ENCODE measurements around the gene OCA2.
"Not testable (repeated sequence)": the region's sequence is repeated elsewhere in the genome, so short reads cannot be mapped to it uniquely, and the experiment has no call there.

OCA2 gene

DNA sequence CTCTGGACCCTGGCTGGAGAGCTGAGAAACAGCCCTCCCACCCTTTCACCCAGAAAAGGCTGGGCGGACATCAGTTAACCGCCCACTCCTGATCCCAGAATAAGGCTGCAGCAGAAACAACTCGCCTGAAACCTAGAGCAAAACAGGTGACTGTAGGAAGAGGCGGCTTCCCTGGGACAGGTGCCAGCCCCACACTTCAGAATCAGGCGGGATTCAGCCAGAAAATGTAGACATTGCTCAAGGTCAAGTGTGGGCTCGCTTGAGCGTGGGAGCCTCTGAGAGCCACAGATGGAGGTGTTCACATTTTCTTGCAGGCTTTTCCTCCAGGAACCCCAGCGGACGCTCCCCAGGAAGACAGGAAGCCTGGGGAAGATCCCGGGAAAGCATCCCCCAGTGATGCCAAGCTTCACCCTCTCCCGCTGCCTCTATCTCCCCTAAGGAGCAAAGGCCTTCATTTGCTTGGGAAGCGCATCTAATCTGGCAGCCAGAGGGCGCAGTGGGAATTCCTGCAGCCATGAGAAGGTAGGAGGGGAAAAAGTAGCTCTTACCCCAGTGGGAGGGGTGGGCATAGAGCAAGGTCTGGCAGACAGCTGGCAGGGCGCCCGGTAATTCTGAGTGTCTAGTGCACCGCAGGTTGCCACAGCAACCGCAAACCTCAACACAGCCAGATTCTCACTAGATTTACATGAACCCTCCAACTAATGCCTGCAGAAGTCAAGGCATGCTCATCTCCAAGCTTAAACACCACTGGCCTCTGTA is 77.7 kb downstream of the OCA2 start:
- no peak for DNase-seq

DNA sequence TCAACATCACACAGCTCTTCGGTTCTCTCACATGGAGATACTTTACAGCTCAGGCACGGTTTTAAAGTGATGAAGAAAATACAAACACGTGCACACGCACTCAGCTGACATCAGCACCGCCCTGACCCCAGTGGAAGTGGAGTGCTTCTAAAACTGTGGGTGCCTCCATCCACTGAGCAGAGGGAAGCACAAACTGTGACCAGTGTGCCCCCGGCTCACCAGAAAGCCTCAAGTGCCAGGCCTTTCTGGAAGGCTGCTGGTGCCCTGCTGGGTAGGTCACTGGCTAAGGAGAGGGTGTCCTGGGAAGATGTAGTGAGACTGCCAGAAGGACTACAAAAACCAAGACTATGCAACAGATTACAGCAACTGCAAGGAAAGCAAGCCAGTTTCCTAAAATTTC is 78.5 kb downstream of the OCA2 start:
- DNase-seq = no peak

DNA sequence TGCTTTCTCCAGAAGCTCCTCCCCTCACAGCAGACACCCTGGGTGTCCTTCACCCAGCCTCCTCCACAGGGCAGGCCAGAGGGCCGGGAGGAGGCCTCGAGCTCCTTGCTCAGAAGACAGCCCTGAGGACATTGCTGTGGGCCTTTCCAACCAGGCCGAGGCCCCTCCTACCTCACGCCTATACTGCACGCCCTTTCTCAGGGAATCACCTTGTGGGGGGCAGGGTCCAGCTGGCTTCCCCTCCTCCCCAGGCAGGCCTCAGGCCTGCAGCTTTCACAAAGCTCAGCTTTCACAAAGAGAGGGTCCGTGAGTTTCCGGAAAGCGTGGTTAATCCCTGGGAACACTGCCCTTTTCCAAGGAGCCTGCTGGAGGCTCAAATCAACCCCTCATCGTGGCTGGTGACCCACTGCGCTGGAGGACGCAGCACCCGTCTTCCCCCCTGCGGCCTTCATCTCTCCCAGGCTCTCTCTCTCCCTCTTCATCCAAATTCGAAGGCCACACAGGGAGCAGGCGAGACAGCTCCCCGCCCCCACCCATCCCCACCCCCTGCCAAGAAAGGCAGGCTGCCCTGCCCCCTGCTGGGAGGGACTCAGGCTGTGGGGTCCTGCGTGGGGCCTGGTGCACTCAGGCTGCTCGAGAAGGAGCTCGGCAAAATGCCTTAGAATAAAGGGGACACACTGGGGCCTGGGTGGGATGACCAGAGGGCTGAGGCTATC is 79.4 kb downstream of the OCA2 start:
- no peak for DNase-seq

- no peak for DNase-seq
Measured at GRCh38 chr15:28018291-28019044, 80.6 kb downstream of the OCA2 start.

GRCh38 chr15:28017423-28017924 is 81.6 kb downstream of the OCA2 start:
- DNase-seq = no peak

GRCh38 chr15:28015855-28016254 is 83.3 kb downstream of the OCA2 start:
- DNase-seq = no peak

- DNase-seq = no peak
Measured at GRCh38 chr15:28014623-28015200, 84.4 kb downstream of the OCA2 start.

GRCh38 chr15:28013976-28014375 is 85.1 kb downstream of the OCA2 start:
- no peak for DNase-seq

DNA sequence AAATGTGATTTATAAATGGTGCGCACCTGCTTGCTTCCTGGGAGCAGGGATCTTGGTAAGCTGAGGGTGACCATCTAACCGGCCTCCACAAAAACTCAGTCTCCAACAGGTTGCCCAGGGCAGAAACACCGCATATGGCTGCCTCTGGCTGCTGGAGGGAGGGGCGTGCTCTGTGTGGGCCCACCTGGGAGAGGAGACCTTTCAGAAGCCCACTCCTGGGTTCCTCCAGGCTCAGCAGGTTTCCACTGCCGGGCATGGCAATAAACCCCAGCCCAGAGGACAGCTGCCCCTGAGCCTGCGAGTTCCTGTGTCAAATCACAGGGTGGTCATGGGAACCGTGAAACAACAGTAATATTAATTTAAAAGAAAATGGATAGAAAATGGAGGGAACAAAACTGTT is 85.6 kb downstream of the OCA2 start:
- no peak for DNase-seq

GRCh38 chr15:28012231-28012630 is 86.9 kb downstream of the OCA2 start:
- no peak for DNase-seq

DNA sequence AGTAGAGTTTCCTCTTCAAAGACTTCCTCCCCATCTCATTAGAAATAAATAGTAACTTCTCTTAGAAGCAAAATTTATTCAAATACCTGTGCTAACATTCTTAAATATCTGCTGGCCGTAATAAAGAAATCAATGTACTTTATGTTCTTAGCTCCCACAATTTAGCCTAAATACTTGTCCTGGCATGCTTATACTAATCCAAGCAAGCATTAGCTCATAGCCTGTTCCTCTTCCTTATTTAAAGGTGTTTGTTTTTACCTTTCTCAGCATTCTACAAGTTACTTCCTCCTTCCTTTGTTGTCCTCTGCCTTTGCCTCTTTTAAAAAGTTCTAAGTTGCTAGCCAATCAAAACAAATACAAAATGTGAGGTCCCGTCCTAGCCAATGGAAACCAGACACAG is 90.9 kb downstream of the OCA2 start:
- not testable (repeated sequence) for DNase-seq

DNA sequence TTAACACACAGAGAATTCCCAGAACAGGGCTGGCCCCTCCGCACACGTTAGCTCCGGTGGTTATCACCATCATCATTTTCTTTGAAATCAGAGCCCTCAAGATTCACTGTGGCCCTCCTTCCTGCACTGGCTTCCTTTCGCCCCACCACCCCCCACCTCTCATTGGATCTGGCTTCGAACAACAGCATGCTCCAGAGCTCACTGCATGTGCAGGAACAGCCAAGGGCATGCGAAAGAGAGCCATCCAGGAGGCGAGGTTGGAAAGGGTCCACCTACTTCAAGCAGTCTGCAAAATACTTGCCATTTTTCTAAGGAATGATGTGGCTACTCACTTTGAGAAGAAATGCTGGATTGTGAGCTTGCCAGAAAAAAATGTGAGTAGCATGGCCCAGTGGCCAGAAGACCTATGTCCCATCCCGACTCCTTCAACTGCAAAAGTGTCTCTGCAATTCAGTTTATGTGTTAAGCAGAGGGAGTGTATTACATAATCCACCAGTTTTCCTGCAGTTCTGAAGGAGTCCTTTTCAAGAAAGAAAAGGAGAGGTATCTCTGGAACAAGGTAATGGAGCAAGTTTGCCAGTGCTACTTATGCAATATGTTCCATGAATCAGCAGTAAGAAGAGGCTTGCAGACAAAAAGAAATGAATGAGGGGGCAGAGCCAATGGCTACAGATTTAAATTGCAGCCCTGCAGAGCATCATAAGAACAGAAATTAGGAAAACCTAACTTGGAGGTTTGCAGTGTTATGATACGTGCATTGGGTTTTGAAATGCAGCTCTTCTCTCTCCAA is 92.8 kb downstream of the OCA2 start:
- DNase-seq = no peak

- no peak for DNase-seq
Measured at GRCh38 chr15:28005004-28005527, 94.0 kb downstream of the OCA2 start.

GRCh38 chr15:28004143-28005003 is 94.7 kb downstream of the OCA2 start:
- no peak for DNase-seq

DNA sequence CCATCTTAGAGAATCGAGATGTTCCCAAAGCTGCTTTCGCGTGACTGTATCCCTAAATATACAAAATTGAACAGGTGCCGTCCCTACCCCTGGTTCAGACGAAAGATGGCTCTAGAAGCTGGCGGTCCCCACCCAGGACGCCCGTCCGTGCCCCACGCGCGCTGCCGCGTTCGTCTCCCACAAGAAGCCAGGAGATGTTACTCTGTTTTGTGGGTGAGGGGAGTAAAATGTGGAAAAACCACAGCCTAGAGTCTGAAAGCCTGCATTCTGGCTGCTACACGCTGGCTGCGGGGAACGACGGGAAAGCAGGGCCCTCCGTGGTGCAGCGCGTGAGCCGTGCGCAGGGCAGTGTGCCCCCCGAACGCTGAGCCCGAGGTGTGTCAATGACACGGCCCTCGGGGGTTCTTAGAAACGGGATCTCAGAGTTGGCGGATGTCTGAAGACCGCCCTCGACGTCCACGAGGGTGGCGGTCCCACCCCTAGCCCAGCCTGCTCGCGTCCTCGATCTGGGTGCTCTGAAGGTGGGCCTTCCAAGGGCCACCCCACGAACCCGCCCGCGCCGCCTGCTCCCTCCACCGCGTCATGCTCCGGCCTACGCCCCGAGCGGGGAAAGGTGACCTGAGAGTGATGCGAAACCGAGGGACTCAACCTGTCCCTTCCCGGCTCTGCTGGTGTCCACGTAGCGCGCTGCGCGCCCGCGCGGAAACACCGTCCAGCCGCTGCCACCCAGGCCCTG is 95.6 kb downstream of the OCA2 start:
- DNase-seq = no peak

DNA sequence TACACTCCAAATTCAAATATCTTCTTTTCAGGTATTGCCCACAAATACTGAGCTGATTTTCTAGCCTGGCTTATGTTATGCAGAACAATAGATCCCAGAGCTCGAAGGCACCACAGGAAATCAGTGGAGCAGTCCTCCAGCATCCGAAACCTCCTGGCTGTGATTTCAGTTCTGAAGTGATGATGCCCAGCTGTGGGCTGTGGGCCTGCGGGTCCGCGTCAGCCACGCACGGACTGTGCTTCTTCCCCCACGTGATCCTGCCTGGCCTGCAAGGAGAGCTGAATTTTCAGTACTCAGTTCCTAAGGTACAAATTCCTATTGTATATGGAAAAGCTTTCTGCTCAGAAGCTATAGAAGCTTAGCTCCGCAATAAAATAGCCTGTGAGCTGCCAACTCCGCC is 96.2 kb downstream of the OCA2 start:
- DNase-seq = no peak

- no peak for DNase-seq
Measured at GRCh38 chr15:28002136-28002861, 96.8 kb downstream of the OCA2 start.

GRCh38 chr15:28001641-28002040 is 97.5 kb downstream of the OCA2 start:
- no peak for DNase-seq

DNA sequence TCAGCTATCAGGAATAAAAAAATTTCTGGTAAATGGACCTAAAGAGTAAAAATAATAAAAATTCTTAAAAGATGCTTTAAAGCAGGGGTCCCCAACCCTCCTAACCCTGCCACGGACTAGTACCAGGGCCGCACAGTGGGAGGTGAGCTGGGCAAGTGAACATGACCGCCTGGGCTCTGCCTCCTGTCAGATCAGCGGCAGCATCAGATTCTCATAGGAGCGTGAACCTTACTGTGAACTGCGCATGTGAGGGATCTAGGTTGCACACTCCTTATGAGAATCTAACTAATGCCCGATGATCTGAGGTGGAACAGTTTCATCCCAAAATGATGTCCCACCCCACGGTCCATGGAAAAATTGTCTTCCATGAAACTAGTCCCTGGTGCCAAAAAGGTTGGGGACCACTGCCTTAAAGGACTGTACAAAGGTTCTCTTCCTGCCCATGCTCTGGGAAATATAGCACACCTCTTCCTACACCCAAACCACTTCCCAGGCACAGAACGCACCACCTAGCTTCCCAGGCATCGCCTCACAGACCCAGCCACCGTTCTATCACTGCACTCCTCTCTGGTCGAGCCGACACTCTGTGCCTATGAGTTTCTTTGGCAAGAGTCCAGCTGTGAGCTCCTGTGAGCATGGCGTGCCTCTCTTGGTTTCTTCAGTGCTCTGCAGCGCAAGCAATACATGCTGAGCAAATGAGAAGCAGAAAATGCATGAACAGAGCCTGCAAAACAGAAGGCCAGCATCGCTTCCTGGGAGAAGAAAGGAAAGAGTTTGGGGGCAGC is 104.9 kb downstream of the OCA2 start:
- DNase-seq = no peak
